HUDEP-2 (cell line): Measurements from ENCODE around the gene P2RX3.
A peak's percentile ranks its signal among the peaks of the same experiment; 100 is the strongest.
"Not testable (repeated sequence)": the region's sequence is repeated elsewhere in the genome, so short reads cannot be mapped to it uniquely, and the experiment has no call there.

Experiments
- DNase-seq, 76 experiments: peaks; one replicate each; lab custom pipeline; 2025; ENCODE audit not compliant: unreplicated experiment in 76 of 76; lab: John Stamatoyannopoulos, UW

P2RX3 gene

DNA sequence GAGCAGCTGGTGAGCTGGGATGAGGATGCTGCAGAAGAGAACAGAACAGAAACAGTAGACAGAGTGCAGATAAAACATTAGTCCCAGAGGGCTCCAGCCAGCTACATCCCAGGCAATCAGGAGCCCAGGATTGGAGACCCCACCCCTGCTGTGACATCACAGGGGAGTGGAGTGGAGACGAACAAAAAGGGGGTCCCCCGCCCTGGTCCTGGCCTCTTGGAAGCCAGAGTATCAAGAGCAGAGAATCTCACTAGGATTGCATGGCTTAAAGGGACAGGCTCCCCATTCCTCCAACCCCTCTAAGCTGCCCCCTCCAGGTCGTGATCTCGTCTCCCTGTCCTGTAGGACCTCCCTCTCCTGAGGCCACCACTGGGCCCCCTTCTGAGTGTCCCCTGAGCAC, at the start of gene P2RX3:
TSS of gene P2RX3 (plus strand) at position 211 of the 400 bp plus-strand sequence. CDS start 199 bp downstream, outside the sequence.
- no peak for DNase-seq

DNA sequence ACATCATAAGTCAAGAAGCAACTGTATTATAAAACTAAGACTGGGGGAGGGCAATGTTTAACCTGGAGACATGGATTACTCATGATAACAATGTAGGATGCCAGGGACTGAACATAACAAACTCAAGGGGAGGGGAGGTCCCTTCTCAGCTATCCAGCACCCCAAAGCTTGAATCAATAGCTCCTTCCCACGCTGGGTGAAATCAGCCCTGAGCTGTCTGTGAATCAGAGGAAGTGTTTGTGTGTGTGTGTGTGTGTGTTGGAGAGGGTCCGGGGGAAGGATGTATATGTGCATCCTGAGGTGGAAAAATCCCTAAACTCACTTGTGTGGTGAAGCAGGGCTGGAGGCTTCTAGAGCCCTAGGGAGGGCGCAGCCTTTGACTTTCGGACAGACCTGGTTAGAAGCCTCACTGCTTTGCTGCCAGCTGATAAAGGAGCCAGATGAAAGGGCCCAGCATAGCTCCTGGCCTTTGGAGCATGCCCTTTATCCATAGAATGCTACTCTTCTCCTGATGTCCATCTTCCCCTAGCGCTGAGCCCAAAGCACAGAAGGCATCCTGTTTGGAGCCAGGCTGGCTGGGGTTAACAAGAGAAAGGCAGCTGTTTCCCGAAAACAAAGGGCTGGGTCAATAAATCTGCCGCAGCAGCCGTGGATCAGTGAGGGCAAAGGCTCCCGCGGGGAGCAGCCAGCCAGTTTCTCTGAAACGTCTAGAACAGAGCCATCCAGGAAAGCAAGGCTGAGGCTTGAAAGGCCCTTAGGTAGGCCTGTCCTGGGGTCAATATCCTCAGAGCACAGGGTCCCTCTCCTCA, 49.2 kb upstream of the P2RX3 start:
- DNase-seq, result no peak

- DNase-seq, result no peak
Observed at GRCh38 chr11:57290288-57290687, 47.9 kb upstream of the P2RX3 start.

DNA sequence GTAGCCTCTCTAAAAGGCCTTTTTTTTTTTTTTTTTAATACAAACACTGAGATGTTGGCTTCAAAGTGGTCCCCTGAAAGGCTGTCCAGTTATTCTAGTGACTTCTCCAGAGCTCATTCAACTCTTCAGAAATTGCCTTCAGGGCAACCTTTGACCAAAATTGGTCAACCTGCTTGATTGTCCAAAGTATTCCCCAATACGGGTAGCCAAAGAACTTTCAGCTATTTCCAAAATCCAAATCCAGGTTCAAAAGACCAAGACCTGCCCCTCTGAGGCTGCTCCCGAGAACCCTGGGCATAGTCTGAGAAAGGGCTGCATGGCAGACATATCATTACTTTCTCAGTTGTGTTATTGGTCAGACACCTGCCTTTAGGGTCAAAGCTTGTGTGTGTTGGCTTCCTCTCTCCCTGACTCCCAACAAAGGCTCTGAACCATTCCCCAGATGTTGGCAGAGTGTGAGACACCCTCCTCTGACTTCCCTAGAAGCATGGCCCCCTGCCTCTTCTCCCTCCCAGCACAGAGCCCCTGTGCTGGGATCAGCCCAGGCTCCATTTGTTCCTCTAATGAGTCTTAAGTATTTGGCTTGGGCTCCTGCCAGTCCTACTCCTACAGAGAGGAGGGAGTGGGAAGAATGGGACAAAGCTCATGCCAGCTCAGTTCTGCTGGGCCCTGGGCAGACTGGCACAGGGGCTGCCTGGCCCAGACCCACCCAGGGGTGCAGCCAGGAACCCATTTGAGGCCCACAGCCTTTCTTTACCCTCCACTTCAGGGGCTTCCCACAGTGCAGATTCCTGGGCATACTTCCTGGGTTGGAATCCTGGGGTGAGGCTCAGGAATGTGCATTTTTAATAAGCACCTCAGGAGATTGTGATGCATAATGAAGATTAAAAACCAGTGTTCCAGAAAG, 43.7 kb upstream of the P2RX3 start:
- no peak for DNase-seq

DNA sequence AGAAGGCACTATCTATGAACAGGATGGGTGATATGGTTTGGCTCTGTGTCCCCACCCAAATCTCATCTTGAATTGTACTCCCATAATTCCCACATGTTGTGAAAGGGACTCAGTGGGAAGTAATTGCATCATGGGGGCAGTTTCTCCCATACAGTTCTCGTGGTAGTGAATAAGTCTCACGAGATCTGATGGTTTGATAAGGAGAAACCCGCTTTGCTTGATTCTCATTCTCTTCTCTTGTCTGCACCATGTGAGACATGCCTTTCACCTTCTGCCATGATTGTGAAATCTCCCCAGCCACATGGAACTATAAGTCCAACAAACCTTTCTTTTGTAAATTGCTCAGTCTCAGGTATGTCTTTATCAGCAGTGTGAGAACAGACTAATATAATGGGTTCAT, 41.9 kb upstream of the P2RX3 start:
- not testable (repeated sequence) for DNase-seq

DNA sequence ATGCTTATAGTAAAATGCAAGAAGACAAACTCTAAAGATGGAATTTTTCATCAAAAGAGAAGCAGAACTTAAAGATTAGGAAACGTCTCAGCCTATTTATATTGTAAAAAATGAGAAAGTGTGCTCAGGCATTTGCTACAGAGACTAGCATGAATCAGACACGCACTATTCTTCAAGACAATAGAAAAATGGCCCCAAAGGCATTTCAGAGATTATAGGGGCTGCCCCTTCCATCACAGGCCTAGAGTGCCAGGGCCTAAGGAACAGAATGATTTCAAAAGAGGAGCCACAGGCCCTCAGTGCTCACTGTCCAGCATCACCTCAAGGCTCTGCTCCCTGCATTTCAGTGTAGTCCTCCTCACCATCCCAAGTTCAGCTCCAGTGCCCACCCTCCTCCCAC, 40.9 kb upstream of the P2RX3 start:
- no peak for DNase-seq

DNA sequence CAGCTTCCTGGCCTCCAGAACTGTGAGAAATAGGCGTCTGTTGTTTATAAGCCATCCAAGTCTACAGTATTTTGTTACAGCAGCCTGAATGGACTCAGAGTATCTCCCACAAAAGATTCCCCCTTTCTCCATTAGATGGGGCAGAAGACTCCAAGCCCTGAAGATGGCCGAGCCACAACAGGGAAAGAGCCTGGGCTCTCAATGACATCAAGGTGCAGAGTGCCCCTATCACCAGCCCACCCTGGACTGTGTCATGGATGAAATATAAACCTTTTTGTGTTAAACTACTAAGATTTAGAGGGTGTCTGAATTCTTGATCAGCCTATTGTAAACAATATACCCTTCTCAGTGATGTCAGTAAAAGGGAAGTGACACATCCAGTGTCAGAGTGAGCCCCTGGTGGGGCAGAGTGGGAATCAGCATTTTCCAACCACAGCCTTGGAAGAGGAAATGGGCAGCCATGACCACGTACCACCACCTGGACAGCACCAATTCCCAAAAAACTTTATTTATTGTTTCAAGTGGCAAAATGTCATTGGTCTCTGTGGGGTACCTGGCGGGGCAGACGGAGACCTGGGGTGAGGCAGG, 38.9 kb upstream of the P2RX3 start:
- no peak for DNase-seq

DNA sequence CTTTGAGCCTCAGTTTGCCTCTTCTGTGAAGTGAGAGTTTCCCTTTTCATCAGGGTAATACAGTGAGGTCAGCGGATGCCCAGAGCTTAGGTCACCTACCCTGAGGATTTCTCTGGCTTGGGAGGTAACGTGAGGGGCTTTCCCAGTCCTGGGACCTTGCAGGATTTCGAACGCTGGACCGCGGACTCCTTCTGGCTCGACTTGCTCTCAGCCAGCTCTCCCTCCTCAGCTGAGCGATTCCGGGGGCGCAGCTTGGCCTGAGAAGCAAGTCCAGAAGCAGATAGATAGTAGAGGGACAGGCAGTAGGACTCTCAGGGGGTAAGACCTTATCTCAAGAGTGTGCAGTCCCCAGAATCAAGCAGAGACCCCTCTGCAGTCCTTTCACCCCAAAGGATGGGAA, 37.4 kb upstream of the P2RX3 start:
- no peak for DNase-seq

- DNase-seq, result no peak
Observed at GRCh38 chr11:57301711-57302423, 36.3 kb upstream of the P2RX3 start.

- no peak for DNase-seq
Observed at GRCh38 chr11:57302489-57302888, 35.7 kb upstream of the P2RX3 start.

DNA sequence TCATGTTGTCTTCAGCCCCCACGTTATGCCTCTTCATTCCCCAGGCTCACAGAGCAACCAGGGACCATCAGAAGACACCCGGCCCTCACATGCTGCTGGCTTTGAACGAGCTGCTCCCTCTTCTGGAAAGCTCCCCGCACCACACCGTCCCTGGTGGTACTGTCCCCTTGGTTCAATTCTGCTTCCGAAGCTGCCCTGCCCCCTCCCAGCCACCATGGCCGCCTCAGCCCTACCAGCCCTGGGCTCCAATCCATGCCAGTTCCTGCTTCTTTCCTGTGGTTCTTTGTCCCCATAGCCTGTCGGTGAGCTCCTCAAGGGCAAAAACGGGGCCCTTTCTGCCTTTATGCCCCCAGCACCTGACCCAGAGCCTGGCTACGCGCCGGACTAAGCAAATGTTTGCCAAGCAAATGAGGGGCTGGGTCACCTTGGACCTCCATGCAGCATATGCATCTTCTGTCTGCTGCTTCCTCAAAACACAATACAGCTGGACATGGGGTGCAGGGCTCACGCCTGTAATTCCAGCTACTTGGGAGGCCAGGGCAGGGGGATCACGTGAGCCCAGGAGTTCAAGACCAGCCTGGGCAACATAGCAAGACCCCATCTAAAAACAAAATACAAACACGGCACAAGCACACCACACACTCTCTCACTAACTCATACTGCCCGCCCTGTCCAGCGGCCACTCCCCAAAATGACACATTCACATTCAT, 34.7 kb upstream of the P2RX3 start:
- DNase-seq, result no peak

GRCh38 chr11:57303990-57304579, 34.1 kb upstream of the P2RX3 start:
- peak in 61 of 76 experiments; percentile 11 to 74 (median 45) for DNase-seq

DNA sequence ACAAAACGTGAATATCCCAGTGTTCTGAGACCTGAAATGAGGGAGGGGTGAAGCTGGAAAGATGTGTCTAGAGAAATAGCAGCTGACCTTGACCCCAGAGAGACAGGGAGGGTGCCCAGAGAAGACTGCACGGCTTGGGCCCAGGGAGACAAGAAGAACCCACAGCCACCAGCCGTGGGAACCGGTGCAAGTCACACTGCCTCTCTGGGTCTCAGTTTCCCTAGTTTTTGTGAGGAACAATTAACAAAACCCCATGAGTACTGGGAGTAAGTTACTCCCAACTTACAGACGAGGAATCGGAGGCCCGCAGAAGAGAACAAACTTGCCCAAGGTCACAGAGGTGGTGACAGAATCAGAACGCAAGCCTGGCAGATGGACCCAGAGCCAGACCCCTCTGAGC, 32.6 kb upstream of the P2RX3 start:
- no peak for DNase-seq

DNA sequence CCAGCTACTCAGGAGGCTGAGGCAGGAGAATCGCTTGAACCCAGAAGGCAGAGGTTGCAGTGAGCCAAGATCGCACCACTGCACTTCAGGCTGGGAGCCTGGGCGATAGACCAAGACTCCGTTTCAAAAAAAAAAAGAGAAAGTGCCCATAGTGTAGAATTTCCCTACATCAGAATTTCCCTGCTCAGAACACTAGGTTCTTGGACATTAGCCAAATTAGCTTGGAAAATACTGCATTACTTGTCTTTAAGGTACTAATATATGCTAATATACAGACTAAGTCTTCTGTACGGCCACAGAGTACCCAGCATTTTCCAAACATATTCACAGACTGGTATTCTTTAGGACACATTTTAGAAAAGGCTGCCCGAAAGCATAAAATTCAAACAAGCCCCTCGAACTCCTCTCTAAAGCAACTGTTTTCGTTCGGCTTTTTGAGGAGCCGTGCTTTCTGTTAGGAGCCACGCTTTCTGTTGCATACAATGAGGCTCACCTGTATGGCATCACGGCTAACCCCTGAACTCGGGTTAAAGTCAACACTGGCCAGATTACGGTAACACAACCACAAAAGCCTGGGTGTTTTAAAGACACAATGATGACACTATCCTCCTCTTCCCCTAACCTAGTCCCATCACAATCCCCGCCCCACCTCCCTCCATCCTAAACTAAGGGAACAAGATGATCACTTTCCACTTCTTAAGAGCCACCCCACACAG, 31.8 kb upstream of the P2RX3 start:
- no peak for DNase-seq

- DNase-seq, result no peak
Observed at GRCh38 chr11:57306940-57307565, 31.1 kb upstream of the P2RX3 start.

DNA sequence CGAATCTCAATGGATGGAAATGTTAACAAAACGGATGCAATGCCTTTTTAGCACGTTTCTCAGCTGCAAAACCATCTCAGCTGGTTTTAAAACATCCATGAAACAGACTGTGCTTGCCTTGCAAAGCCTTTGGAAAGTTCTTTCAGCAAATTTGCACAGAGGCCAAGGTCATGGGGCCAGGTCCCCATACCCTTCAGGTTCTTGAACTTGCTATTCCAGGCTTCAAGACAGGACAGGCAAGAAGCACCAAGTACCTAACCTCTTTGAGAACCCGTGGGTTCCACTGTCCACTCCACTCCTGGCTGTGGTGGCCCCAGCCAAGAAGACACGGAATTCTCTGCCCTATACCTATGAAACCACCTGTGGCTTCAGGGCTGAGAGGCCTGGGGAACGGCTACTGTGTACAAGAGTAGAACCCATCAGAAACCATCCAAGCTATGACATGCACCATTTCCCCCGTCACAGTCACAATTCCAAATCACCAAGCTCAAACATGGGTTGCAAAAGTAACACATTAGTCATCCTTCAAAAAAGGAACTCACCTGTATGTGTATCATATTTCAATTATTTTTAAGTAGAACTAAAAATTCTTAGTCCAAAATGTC, 30.4 kb upstream of the P2RX3 start:
- no peak for DNase-seq

- DNase-seq, result no peak
Observed at GRCh38 chr11:57308426-57309060, 29.6 kb upstream of the P2RX3 start.
